Choroid plexus epithelial cell (primary cell): Measurements from ENCODE around the gene PRKCA.

Experiments
- DNase-seq: peaks from one replicate; pipeline ENCODE4 v3.0.0-alpha.2; 2010; ENCODE audit warnings: low read depth
- H3K4me3 ChIP-seq: 2 replicates; pipeline ENCODE4 v1.5.1; 2011; ENCODE audit warnings: low read depth, mild to moderate bottlenecking, control low read depth, low read length, moderate library complexity
- CTCF ChIP-seq: conservative IDR thresholded peaks from 2 replicates; pipeline ENCODE4 v1.5.1; 2011; ENCODE audit warnings: low read depth, mild to moderate bottlenecking, control low read depth, inconsistent platforms, low read length, moderate library complexity

Gene PRKCA

GRCh38 chr17:66582373-66583111, 280.1 kb downstream of the PRKCA start:
- peak; percentile 21 for TF ChIP-seq CTCF
- H3K4me3 ChIP-seq = no peak overlapping the region
- no peak for DNase-seq

GRCh38 chr17:66583112-66583748, 280.8 kb downstream of the PRKCA start:
- no peak for TF ChIP-seq CTCF

GRCh38 chr17:66584927-66585326, 282.5 kb downstream of the PRKCA start:
- no peak for TF ChIP-seq CTCF
- H3K4me3 ChIP-seq = no peak overlapping the region
- DNase-seq = no peak

More at GRCh38 chr17:66583112-66583748, 280.8 kb downstream of the PRKCA start:
- H3K4me3 ChIP-seq = no peak overlapping the region
- DNase-seq = no peak

- DNase-seq = no peak
- H3K4me3 ChIP-seq = no peak overlapping the region
- TF ChIP-seq CTCF = no peak
Measured at GRCh38 chr17:66585472-66585871, 283.1 kb downstream of the PRKCA start.

GRCh38 chr17:66589892-66590291, 287.5 kb downstream of the PRKCA start:
- DNase-seq = no peak
- TF ChIP-seq CTCF = no peak
- no peak overlapping the region for H3K4me3 ChIP-seq

- DNase-seq = no peak
- H3K4me3 ChIP-seq = no peak overlapping the region
- TF ChIP-seq CTCF = no peak
Measured at GRCh38 chr17:66593116-66593515, 290.7 kb downstream of the PRKCA start.

GRCh38 chr17:66595893-66596292, 293.5 kb downstream of the PRKCA start:
- TF ChIP-seq CTCF = no peak
- no peak overlapping the region for H3K4me3 ChIP-seq
- DNase-seq = no peak
